Measurements from ENCODE around the gene CCDC85B. TPM values are rescaled to one million over a fixed set of nuclear protein-coding genes. Genes with fewer than 3 reads are reported as not detected.

The CCDC85B gene
- total and polyA plus RNA-seq, 2 of the 13 experiments (the other 11 are each of a cell fraction or from before 2014, with no cell fraction given), result 8.2 to 19.5 TPM

DNA sequence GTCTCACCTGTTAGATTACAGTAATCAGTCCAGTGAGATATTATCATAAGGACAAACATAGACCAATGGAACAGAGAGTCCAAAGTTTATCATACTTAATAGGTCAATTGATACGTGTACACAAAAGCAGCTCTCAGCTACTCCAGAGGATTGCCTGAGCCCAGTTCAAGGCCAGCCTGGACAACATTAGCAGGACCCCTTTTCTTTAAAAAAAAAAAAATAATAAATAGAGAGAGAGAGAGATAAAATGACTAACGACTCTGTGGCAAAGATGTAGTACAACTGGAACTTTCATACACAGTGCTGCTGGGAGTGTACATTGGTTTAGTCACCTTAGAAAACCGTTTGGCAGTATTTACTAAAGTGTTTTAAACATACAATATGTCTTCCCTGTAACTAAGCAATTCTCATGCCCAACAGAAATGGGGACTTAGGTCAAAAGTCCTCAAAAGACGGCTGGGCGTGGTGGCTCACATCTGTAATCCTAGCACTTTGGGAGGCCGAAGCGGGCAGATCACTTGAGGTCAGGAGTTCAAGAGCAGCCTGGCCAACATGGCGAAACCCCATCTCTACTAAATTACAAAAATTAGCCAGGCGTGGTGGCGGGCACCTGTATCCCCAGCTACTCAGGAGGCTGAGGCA, 46.1 kb upstream of the CCDC85B start (continued):
- TF ChIP-seq FOXK1 (CRISPR knock-in tag; IDR thresholded peaks at IDR 0.05; ENCODE audit: borderline replicate concordance, low read depth) (no peak), ZSCAN21 (CRISPR knock-in tag; IDR thresholded peaks at IDR 0.05; ENCODE audit: borderline replicate concordance) (no peak), NFKBIZ (CRISPR knock-in tag; IDR thresholded peaks at IDR 0.05) (no peak), ZNF780A (CRISPR knock-in tag; IDR thresholded peaks at IDR 0.05) (no peak), RARA (CRISPR knock-in tag; IDR thresholded peaks at IDR 0.05) (peak; percentile 90), HMGXB3 (CRISPR knock-in tag; IDR thresholded peaks at IDR 0.05; ENCODE audit: borderline replicate concordance) (no peak), MIXL1 (CRISPR knock-in tag; IDR thresholded peaks at IDR 0.05) (peak; percentile 74), PTBP1 (IDR thresholded peaks at IDR 0.05; ENCODE audit: low read depth, low read length, poor library complexity, severe bottlenecking) (no peak), ZNF550 (CRISPR knock-in tag; IDR thresholded peaks at IDR 0.05; ENCODE audit: borderline replicate concordance) (no peak), ATF7-NPFF (CRISPR knock-in tag; IDR thresholded peaks at IDR 0.05; ENCODE audit: low read depth) (no peak), ZNF691 (CRISPR knock-in tag; IDR thresholded peaks at IDR 0.05; ENCODE audit: borderline replicate concordance, low read depth) (no peak), ARNT2 (CRISPR knock-in tag; IDR thresholded peaks at IDR 0.05; ENCODE audit: low read depth) (no peak), FOXO4 (CRISPR knock-in tag; conservative IDR thresholded peaks at IDR 0.05) (no peak)
- TF ChIP-seq, protein P1, sequence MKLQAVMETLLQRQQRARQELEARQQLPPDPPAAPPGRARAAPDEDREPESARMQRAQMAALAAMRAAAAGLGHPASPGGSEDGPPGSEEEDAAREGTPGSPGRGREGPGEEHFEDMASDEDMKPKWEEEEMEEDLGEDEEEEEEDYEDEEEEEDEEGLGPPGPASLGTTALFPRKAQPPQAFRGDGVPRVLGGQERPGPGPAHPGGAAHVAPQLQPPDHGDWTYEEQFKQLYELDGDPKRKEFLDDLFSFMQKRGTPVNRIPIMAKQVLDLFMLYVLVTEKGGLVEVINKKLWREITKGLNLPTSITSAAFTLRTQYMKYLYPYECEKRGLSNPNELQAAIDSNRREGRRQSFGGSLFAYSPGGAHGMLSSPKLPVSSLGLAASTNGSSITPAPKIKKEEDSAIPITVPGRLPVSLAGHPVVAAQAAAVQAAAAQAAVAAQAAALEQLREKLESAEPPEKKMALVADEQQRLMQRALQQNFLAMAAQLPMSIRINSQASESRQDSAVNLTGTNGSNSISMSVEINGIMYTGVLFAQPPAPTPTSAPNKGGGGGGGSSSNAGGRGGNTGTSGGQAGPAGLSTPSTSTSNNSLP (IDR thresholded peaks at IDR 0.05; ENCODE audit: low read depth, low read length), result peak; percentile 82
- TF ChIP-seq, protein P2, sequence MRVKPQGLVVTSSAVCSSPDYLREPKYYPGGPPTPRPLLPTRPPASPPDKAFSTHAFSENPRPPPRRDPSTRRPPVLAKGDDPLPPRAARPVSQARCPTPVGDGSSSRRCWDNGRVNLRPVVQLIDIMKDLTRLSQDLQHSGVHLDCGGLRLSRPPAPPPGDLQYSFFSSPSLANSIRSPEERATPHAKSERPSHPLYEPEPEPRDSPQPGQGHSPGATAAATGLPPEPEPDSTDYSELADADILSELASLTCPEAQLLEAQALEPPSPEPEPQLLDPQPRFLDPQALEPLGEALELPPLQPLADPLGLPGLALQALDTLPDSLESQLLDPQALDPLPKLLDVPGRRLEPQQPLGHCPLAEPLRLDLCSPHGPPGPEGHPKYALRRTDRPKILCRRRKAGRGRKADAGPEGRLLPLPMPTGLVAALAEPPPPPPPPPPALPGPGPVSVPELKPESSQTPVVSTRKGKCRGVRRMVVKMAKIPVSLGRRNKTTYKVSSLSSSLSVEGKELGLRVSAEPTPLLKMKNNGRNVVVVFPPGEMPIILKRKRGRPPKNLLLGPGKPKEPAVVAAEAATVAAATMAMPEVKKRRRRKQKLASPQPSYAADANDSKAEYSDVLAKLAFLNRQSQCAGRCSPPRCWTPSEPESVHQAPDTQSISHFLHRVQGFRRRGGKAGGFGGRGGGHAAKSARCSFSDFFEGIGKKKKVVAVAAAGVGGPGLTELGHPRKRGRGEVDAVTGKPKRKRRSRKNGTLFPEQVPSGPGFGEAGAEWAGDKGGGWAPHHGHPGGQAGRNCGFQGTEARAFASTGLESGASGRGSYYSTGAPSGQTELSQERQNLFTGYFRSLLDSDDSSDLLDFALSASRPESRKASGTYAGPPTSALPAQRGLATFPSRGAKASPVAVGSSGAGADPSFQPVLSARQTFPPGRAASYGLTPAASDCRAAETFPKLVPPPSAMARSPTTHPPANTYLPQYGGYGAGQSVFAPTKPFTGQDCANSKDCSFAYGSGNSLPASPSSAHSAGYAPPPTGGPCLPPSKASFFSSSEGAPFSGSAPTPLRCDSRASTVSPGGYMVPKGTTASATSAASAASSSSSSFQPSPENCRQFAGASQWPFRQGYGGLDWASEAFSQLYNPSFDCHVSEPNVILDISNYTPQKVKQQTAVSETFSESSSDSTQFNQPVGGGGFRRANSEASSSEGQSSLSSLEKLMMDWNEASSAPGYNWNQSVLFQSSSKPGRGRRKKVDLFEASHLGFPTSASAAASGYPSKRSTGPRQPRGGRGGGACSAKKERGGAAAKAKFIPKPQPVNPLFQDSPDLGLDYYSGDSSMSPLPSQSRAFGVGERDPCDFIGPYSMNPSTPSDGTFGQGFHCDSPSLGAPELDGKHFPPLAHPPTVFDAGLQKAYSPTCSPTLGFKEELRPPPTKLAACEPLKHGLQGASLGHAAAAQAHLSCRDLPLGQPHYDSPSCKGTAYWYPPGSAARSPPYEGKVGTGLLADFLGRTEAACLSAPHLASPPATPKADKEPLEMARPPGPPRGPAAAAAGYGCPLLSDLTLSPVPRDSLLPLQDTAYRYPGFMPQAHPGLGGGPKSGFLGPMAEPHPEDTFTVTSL (CRISPR knock-in tag; IDR thresholded peaks at IDR 0.05; ENCODE audit: borderline replicate concordance), result no peak

Measured in HepG2 (cell line).